NCI-H510A treated with DMSO at 0.1 percent for 48 hours (cell line): Measurements from ENCODE around the gene CREBBP.
"Not testable (repeated sequence)": the region's sequence is repeated elsewhere in the genome, so short reads cannot be mapped to it uniquely, and the experiment has no call there.

ENCODE experiments used
- DNase-seq: peaks from one replicate; lab custom pipeline; 2025; lab: John Stamatoyannopoulos, UW

CREBBP gene

GRCh38 chr16:3880623-3881498 lies at the start of gene CREBBP:
CREBBP (minus strand) TSS chr16:3880713; CDS start chr16:3879916, 797 bp downstream.
- DNase-seq: peak; percentile 43

GRCh38 chr16:3927147-3927546 lies 46.6 kb upstream of the CREBBP start:
- not testable (repeated sequence) for DNase-seq

DNA sequence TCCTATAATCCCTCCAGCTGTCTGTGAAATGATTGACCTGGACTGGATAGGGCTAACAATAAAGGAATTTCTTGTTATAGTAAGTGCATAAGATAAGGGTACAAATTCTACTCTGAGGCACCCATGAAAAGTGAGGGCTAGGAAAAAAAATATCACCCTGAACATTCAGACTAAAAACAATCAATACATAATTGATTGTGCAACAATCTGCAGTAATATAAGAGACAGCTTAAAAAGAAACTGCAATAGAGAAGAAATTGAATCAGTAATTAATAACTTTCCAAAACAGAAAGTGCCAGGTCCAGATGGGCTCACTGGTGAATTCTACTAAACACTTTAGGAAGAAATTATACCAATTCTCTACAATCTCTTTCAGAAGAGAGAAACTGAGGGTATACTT lies 44.2 kb upstream of the CREBBP start:
- no peak for DNase-seq

DNA sequence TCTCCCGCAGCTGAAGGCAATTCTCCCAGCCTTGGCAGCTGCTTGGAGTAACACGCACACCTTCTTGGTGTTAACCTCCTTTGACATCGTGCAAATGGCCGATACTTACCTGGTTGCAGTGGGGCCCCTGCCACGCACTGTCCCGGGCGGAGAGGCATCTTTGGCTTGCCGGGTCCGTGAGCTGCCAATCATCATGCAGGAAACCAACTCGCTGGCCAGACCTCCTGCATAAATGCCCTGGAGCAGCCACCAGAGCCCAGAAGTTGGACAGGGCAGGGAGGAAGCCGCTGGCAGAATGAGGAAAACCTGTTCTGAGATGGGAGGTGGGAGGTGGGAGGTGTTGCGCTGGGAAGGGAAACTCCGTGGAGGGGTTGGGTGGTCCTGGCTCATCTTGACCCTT lies 41.7 kb upstream of the CREBBP start:
- DNase-seq: no peak

- no peak for DNase-seq
Measured at GRCh38 chr16:3920206-3920605, 39.7 kb upstream of the CREBBP start.

GRCh38 chr16:3919413-3919812 lies 38.9 kb upstream of the CREBBP start:
- DNase-seq: no peak

GRCh38 chr16:3915426-3916260 lies 35.1 kb upstream of the CREBBP start:
- no peak for DNase-seq

GRCh38 chr16:3912897-3913296 lies 32.4 kb upstream of the CREBBP start:
- DNase-seq: no peak

DNA sequence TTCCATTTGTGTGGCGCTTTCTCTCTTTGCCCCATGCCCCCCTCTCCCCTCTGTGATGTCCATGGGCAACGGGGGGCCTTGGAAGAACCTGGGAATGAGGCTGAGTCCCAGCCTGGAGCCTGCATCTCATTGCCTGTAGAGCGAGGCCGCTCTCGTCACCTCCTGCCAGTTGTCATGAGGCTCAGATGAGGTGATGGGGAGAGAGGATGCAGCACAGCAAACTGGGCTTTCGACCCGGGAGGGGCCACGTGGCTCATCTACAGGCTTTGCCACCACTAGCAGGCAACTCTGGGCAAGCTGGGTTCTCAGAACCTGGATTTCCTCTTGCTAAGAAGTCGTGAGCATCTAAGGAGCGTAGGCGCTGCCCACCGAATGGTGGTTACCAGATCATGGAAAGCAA lies 31.9 kb upstream of the CREBBP start:
- DNase-seq: no peak

- DNase-seq: not testable (repeated sequence)
Measured at GRCh38 chr16:3911741-3912140, 31.2 kb upstream of the CREBBP start.

- DNase-seq: no peak
Measured at GRCh38 chr16:3909791-3910583, 29.5 kb upstream of the CREBBP start.

DNA sequence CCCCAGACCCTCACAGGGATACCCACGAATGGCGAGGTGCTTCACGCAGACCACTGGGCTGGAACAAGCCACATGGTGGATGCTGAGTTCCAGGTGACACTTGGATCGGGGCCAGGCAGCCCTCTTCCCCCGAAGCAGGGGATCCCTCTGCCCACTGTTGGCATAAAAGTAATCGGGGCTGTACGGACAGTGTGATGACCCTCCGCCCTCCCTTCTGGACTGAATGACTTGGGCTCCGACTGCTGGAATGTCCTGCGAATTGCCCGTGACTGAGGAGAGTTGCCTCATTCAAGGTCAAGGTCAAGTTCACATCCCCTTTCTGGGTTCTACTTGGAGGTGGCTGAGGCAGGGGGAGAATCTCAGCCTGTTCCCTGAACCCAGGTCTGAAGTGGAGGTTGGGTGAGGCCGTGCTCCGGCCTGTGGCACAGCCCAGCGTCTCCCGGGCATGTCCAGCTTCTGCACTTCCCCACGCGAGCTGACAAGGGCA lies 28.5 kb upstream of the CREBBP start:
- DNase-seq: no peak

- DNase-seq: no peak
Measured at GRCh38 chr16:3907586-3907985, 27.1 kb upstream of the CREBBP start.

DNA sequence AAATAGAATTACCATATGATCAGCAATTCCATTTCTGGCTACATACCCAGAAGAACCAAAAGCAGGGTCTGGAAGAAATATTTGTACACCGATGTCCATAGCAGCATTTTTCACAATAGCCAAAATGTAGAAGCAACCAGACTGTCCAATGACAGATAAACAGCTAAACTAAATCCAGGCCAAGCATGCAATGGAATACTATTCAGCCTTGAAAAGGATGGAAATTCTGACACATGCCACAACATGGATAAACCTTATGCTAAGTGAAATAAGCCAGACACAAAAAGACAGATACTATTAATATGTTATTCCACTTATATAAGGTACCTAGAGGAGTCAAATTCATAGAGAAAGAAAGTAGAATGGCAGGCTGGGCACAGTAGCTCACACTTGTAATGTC lies 25.9 kb upstream of the CREBBP start:
- no peak for DNase-seq

- no peak for DNase-seq
Measured at GRCh38 chr16:3904875-3905274, 24.4 kb upstream of the CREBBP start.

DNA sequence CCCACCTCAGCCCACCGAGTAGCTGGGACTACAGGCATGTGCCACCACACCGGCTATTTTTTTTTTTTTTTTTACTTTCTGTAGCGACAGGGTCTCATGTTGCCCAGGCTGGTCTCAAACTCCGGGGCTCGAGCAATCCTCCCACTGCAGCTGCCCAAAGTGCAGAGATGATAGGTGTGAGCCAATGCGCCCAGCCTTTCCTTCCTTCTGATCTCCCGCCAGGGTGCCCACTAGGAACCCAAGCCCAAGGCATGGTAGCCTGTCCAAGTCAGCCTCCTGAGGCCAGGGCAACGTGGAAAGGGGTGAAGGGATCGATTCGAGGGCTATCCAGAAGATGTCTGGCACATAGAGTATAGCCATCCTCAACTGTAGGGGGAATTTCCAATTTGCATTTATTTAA lies 9.6 kb upstream of the CREBBP start:
- no peak for DNase-seq

GRCh38 chr16:3889059-3889458 lies 8.5 kb upstream of the CREBBP start:
- DNase-seq: no peak

- not testable (repeated sequence) for DNase-seq
Measured at GRCh38 chr16:3885999-3886398, 5.5 kb upstream of the CREBBP start.

DNA sequence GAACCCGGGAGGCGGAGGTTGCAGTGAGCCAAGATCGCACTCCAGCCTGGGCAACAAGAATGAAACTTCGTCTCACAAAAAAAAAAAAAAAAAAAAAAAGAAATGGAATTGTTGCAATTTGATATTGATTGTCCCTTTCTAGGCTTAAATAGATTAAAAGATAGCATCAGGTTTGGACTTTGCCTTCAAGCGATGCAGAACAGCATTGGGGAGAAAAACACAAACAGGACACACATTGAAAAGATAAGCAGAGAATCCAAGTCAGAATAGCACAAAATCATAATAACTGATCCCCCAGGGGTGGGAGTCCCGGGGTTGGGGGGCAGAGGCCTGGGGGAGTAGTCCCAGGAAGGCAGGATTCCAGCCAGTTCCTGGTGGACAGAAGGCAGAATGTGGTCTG lies 3.9 kb upstream of the CREBBP start:
- DNase-seq: no peak

- DNase-seq: no peak
Measured at GRCh38 chr16:3882531-3882930, 2.0 kb upstream of the CREBBP start.

DNA sequence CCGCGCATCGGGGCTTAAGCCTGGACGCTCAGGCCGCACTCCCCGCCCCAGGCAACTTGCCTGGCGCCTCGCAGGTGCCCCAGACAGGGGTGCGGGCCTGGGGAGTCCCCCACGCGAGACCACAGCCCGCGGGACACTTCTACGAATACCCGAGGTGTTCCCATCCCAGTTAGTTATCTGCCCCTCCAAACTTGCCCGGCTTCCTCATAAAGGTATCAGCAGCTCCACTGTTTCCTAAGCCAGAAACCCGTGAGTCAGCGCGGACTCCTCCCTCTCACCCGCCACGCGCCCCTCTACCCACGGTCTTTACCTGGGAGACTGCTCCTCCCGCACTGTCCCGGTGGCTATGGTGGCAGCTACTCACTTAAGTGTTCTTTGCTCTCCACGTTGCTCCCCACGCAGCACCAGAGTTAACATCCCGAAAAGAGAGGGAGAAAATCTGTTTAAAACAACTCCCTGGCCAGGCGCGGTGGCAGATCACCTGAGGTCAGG lies 1.0 kb upstream of the CREBBP start:
- DNase-seq: no peak
